Suppressor macrophage treated with lipopolysaccharide for 4 hours (primary cell): ENCODE results near the gene TMEM184A.
A peak's percentile ranks its signal among the peaks of the same experiment; 100 is the strongest.
"Not testable (repeated sequence)": the region's sequence is repeated elsewhere in the genome, so short reads cannot be mapped to it uniquely, and the experiment has no call there.

Experiments
- DNase-seq: peaks from one replicate; pipeline ENCODE4 v3.0.0-alpha.2; 2020

TMEM184A gene

DNA sequence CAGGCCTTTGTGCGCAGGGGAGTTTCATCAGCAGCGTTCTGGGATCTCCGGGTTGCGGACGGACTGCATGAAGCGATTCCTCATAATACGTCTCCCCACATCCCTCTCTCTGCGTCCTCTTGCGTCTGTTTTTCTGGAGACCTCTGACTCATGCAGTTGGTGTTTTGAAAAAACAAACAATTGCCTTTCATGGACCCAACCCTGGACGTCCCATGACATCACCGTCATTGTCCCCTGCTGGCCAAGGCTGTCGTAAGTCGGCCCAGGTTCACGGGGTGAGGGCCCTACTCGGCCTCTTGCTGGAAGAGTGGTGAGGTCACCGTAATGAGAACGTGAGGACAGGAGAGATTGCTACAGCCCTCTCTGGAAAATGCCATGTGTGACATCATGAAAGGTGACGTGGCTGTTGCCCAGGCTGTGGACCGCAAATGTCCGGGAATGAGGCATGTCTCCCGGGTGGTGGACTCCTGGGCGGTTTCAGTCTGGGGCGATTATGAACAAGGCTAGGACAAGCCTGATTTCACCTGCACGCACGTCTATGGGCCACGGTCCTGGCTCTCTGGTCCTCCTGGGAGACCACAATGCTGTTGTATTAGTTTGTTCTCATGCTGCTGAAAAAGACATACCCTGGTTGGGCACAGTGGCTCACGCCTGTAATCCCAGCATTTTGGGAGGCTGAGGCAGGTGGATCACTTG is 35.3 kb downstream of the TMEM184A start:
- peak; percentile 58 for DNase-seq

DNA sequence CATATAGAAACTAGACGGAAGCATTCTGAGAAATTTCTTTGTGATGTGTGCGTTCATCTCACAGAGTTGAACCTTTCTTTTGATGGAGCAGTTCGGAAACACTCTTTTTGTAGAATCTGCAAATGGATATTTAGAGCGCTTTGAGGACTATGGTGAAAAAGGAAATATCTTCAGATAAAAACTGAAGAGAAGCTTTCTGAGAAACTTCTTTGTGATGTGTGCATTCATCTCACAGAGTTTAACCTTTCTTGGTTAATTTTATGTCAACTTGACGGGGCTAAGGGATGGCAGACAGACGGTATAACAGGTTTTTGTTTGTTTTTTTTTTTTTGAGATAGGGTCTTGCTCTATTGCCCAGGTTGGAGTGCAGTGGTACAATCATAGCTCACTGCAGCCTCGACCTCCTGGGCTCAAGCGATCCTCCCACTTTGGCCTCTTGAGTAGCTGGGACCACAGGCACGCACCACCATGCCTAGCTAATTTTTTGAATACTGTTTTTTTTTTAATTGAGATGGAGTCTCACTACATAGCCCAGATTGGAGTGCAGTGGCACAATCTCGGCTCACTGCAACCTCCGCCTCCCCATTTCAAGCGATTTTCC is 36.6 kb downstream of the TMEM184A start:
- DNase-seq: not testable (repeated sequence)

GRCh38 chr7:1516586-1517251 is 39.3 kb downstream of the TMEM184A start:
- DNase-seq: no peak

- DNase-seq: not testable (repeated sequence)
Measured at GRCh38 chr7:1515509-1515967, 40.5 kb downstream of the TMEM184A start.

GRCh38 chr7:1514995-1515401 is 41.0 kb downstream of the TMEM184A start:
- no peak for DNase-seq

DNA sequence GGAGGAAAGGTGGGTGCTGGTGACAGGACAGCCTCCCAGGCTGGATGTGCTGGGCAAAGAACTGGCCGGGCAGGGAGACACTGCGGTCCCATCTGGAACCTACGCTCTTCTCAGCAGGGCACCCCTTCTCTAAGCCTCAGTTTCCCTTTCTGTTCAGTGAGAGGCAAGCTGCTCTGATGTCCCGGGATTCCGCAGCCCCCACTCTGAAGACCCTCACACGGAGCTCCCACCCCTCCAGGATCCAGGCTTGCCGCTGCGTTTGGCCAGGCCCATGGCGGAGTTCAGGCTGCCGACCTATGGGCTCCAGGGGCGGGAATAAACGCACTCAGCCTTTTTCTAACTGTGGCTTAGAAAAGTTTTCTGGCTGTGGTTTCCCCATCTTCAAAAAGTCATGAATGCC is 41.6 kb downstream of the TMEM184A start:
- no peak for DNase-seq

DNA sequence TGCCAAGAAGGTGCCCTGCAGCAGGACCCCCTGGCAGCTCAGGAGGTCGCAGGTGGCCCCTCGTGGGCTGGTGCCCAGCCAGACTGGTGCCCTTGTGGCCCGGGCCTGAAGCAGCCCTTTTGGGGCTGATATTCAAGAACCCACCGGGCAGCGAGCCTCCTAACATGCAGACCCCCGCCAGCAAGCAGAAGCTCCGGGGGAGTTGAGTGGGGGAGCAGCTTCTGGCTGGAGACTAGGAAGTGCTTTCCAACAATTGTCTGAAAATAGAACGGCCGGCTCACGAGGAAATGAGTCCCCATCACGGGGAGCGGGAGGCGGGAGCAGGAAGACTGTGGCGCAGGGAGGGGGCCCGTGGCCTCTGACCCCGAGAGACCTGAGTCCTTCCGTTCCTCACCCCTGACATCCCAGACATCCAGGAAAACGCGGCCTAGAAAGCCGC is 42.3 kb downstream of the TMEM184A start:
- DNase-seq: peak; percentile 76

- peak; percentile 93 for DNase-seq
Measured at GRCh38 chr7:1512781-1513656, 43.0 kb downstream of the TMEM184A start.

DNA sequence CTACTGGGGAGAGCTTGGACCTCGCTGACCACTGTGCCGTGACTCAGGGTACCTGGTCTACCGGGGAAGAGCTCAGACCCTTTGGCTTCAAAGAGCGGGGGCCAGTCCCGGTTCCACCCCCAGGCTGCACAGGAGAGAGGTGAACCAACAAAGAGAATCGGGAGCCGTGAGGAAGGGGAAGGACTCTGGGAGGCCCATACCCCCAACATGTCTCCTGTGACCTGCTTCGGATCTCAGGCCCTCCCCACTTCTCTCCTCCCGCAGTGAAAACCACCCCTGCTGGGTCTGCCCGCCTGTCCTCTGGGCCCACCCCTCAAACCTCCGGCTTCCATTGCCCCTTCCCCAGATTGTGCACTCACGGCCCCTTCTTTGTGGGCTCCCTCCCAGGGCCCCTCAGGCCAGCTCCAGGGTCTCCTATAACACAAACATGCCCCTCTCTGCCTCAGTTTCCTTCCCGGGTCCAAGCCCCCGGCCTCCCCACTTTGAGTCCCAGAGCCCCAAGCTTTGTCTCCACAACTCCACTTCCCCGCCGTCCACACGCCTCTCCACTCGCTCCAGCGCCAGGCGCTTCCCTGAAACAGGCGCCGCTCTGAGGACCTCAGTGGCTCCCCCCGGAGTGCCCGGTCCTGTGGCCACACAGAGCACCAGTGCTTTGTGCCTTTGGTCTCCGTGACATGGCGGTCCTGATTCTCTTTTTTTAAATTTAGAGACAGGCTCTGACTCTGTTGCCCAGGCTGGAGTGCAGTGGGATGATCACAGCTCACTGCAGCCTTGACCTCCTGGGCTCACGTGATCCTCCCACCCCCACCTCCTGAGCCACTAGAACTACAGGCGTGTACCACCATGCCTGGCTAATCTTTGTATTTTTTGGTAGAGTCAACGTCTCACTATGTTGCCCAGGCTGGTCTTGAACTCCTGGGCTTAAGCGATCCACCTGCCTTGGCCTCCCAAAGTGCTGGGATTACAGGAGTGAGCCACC is 44.3 kb downstream of the TMEM184A start:
- DNase-seq: no peak

- no peak for DNase-seq
Measured at GRCh38 chr7:1510780-1511154, 45.2 kb downstream of the TMEM184A start.

- no peak for DNase-seq
Measured at GRCh38 chr7:1509226-1509625, 46.8 kb downstream of the TMEM184A start.

DNA sequence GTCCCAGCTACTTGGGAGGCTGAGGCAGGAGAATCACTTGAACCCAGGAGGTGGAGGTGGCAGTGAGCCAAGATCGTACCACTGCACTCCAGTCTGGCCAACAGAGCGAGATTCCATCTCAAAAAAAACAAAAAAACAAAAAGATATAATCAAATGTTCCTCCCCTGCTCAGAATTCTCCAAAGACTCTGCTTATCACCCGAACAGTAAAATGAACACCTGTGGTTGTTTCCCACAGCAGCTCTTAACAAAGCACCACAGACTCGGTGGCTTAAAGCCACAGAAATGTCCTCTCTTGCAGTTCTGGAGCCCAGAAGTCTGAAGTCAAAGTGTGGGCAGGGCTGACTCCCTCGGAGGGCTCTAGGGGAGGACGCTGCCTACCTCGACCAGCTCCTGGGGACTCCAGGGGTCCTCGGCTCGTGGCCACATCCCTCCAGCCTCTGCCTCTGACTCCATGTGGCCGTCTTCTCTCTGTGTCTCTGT is 47.7 kb downstream of the TMEM184A start:
- no peak for DNase-seq

- DNase-seq: no peak
Measured at GRCh38 chr7:1505731-1506550, 50.1 kb downstream of the TMEM184A start.

DNA sequence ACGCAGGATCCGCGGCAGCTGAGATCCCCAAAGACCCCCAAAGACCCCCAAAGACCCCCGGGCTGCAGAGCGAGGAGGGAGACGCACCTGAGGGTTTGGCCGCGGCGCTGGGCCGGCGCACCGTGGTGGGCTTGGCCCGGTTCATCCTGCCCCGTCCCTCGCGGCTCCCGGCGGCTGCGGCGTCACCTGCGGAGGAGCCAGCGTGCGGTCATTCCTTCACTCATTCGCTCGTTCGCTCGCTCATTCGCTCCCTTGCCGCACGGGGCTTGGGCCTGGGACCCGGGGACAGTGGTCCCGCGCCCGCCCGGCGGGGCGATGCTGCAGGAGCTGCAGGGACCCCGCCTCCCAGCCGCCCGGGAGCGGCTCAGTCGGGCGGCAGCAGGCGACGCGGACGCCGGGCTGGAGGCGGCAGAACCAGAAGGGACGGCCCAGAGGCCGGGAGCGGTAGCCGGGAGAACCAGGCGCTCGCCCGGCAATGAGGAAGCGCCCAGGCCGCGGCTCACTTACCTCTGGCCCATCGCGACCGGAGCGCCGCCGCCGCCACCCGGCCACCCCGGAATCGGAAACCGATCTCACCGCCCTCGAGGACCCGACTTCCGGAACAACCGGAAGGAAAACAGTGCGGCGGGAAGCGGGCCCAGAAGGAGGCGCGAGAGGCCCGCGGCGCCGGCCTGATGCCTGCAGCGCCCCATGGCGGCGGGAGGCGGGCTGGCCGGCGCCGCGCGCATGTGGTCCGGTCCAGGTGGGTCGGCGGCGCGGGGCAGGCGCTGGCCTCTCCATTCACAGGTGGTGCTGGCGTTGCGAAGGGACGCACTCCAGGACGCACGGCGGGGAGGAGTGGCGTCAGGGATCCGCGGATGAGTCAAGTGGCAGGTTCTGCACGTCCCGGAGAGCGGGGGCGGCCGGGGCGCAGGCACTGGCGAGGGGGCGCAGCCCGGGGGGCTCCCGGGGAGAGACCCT is 51.9 kb downstream of the TMEM184A start, which contains the start of gene INTS1:
Gene INTS1 (minus strand): TSS at position 574 of the 960 bp plus-strand sequence. CDS start 429 bp downstream, at position 145.
- peak; percentile 96 for DNase-seq

DNA sequence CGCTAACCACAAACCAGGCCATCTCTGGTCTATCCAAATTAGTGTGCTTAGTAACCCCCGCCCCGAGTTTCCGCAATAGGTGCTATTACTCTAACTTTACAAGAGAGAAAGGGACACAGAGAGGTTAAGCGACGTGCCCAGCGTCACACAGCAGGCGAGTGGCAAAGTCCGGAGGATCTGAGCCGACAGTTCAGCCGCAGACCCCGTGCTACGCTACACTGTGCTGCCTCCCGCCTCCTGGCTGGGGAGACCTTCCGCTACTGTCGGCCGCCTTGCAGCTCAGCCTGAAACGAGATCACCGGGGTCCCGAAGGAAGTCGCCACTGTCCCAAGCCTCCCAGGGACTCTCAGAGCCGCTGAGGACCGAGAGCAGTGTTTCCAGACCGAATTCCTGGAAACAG is 52.6 kb downstream of the TMEM184A start:
- DNase-seq: no peak

DNA sequence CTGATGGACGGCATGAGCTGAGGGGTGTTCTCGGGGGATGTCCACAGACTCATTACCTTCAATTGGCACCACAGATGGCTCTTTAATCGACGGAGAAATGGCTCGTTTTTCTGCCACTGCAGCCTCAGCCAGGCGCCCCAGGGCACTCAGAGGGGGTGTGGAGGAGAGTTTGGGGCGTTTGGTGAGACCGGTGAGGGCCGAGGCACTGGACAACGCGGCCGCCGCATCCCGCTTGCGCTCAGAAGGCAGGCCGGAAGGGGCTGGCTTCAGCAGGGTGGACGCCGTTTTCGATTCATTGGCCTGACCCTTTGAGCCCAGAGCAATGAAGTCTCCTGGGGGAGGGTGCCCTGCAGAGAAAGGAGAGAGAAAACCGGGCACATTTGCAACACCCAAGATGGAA is 53.2 kb downstream of the TMEM184A start:
- no peak for DNase-seq

- no peak for DNase-seq
Measured at GRCh38 chr7:1501487-1502270, 54.3 kb downstream of the TMEM184A start.

GRCh38 chr7:1500064-1500807 is 55.8 kb downstream of the TMEM184A start:
- no peak for DNase-seq
